GM18870 (cell line): ENCODE measurements around the gene TNK2.
"Not testable (repeated sequence)": the region's sequence is repeated elsewhere in the genome, so short reads cannot be mapped to it uniquely, and the experiment has no call there.

Source experiments
- ATAC-seq: cut with Tn5 transposase; IDR thresholded peaks from one replicate; pipeline ENCODE4 v1.9.1; 2021; ENCODE audit warnings: moderate library complexity; ENCODE audit not compliant: unreplicated experiment

The TNK2 gene

DNA sequence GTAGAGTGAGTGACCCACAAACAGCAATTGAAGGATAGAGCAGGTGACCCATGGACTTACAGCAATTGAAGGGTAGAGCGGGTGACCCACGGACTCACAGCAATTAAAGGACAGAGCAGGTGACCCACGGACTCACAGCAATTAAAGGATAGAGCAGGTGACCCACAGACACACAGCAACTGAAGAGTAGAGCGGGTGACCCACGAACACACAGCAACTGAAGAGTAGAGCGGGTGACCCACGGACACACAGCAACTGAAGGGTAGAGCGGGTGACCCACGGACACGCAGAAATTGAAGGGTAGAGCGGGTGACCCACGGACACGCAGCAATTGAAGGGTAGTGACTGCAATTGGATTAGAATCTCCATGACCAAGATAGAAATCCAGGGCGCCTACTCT lies 9.8 kb upstream of the TNK2 start:
- no peak for ATAC-seq

DNA sequence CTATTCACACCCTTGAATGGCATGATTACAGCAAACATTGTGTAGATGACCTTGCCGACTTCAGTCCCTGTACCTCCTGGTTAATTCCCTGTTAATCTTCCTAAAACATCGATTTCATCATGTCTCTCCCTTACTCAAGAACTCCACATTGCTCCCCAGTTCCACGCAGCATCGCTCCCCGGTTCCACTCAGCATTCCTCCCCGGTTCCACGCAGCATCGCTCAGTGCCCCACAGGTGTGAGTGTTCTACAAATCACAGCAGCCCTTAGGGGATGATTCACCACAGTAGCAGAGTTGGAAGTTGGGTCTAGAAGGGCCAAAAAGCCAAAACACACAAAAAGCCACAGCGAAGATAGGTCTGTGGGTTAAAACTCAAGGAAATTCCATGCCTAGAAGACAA lies 8.6 kb upstream of the TNK2 start:
- no peak for ATAC-seq

DNA sequence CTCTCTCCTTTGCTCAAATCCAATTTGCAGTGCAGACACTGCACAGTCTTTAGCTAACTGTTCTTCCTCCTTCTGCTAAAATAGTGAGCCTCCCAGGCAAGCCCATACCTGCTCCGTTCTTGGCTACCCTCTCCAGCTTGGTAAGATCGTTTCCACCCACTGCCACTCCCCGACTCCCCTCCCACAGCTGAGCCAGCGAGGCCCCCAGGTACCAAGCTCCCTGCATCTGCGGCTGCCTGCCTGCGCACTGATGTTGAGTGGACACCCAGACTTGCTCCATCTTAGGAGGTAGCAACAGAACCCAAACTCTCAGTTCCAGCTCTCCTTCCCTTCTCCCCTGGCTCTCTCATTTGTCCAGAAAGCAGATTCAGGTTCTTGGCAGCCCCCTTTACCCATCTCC lies 7.9 kb upstream of the TNK2 start:
- ATAC-seq, result no peak

DNA sequence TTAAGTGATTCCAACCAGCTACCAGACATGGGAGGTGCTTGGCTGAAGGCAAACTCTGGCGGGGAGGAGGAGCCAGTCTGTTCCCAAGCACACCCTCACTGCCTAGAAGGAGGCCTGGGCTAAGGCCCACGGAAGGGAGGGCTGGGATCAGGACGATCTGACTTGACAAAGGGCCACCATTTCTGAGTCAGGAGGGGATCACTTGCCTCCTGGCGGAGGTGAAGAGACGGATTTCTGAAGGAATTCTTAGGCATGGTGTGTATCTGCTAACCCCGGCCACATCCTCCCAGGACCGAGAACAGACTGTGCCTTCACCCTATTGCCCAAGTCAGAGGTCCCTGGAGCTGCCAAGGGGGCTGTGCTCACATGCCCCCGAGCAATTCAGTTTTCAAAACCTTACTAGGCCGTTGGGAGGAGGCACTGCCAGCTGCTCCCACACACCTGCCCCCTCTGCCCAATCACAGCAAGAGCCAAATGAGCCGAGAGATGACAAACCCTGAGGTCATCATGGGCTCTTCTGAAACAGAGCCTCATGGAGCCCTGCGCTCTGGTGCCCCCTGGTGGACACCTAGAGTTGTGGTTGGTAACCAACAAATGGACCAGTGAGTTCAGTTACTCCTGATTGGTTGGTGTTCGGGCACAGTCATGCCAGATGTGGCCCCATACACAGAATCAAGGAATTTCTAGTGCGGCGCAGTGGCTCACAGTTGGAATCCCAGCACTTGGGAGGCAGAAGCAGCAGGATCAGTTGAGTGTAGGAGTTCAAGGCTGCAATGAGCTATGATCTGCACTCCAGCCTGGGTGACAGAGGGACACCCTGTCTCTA lies 6.5 kb upstream of the TNK2 start:
- ATAC-seq, result peak; percentile 88

DNA sequence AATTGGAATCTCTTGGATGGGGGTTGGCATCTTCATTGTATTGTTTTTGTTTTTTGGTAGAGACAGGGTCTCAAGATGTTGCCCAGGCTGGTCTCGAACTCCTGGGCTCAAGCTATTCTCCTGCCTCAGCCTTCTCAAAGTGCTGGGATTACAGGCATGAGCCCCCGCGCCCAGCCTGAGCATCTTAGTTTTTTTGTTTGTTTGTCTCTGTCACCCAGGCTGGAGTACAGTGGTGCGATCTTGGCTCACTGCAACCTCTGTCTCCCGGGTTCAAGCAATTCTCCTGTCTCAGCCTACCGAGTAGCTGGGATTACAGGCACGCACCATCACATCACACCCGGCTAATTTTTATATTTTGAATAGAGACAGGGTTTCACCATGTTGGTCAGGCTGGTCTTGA lies 5.8 kb upstream of the TNK2 start:
- not testable (repeated sequence) for ATAC-seq

DNA sequence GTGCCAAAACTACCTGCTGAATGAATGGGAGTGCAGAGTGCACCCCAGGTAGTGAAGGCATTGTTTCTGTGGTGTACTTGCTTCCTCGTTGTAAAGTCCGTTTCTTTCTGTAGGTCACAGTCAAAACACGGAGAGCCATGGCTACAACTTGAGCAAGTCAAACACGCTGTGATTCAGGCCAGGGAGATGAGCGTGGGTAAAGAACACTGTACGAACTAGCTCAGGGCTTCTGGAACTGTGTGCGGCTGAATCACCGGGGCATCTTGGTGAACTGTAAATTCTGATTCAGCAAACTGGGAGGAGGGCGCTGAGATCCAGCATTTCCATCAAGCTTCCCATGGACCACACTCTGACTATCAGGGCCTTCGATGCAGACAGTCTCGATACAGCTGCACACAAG lies 5.0 kb upstream of the TNK2 start:
- no peak for ATAC-seq

DNA sequence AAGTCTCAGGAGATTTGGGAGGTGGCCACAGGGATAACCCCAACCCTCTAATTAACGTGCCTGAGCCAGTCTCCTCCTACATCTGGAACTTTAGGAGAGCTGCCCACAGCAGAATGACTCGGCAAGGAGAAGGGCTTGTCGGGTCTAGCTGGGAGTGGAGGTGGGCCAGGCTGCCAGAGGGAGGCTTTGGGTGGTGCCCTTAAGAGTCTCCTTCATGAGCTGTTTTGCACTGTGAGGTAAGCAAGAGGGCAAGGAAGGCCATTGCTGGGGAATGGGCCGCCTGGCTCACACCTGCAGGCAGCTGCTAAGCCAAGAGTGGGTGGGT lies 3.6 kb upstream of the TNK2 start:
- no peak for ATAC-seq

DNA sequence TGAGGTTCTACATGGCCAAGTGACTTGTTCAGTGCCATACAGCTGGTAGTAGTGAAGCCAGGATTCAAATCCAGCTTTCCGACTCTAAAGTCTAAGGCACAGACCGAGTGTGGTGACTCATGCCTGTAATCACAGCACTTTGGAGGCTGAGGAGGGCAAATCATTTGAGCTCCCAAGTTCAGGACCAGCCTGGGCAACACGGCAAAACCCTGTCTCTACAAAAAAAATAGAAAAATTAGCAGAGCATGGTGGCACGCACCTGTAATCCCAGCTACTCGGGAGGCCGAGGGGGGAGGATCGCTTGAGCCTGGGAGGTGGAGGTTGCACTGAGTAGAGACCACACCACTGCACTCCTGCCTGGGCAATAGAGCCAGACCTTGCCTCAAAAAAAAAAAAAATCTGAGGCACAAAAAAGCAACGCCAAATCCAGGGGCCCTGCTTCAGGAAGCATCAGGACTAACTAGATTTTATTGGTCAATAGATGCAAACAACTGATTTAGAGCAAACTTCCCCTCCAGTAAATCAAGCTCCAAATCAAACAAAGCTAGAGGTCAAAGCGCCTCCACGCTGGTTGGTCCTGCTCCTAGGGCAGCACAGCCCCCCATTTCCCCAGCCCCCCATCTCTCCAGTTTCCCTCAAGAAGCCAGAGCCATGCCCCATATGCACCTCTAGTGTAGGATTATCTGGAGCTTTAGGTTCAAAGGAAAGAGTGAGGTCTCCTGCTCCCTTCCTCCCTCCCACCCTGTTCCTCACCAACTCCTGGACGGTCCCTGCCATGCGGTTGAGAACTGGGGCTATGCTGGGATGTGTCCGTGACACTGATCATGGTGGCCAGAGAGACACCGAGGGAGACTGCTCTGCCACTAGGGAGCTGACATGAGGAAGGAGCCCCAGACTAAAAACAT lies 2.9 kb upstream of the TNK2 start:
- no peak for ATAC-seq

DNA sequence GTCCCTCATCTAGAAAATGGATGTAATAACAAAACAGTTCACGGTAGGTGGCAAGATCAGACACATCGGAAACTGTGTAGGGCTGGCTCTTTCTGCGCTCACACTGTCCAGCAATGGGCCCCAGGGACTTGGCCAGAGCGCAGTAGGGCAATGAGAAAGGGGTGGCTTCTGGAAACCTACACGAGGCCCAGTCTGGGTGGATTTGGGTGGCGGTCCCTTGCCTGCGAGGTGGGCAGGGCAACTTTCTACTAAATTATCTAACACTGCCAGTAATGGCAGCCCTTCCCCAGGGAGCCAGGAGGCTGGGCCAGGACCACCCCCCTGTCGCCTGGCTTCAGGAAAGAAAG lies 2.1 kb upstream of the TNK2 start:
- ATAC-seq, result no peak

DNA sequence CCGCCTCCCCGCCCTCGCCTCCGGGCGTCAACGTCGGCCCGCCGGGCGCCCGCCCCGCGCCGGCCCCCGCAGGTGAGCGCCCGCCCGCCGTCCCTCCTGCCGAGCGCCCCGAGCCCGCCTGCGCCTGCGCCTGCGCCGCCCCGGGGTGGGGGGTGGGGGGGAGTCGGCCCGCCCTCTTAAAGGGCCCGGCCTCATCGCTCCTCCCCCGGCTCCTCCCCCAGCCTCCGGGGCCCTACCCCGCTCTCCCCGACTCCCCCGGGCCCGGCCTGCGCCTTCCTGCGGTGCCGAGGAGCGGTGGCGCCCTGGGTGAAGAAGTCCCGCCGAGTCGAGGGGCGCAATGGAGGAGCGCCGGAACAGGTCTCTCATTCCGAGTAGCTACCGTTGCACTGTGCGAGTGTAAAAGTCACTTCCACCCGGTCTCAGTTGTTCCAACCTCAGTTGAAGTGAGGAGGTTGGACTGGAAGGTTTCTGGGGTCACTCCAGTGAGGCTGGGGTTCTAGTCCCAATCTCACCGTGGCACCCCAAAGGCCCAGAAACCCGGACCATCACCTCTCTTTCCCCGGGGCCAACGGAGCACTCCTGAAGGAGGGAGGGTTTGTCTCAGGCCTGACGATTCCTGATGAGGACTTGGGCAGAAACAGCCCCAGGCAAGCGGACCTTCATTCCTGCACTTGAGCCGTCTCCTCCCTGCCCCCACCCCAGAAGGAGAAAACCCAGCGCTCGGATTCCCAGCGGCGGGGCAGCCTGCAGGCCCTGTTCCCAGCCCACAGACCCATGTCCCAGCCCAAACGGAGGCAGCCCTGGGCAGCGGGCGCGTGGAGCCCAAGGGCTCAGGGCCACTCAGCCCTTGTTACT lies 1.5 kb upstream of the TNK2 start:
- ATAC-seq, result no peak

DNA sequence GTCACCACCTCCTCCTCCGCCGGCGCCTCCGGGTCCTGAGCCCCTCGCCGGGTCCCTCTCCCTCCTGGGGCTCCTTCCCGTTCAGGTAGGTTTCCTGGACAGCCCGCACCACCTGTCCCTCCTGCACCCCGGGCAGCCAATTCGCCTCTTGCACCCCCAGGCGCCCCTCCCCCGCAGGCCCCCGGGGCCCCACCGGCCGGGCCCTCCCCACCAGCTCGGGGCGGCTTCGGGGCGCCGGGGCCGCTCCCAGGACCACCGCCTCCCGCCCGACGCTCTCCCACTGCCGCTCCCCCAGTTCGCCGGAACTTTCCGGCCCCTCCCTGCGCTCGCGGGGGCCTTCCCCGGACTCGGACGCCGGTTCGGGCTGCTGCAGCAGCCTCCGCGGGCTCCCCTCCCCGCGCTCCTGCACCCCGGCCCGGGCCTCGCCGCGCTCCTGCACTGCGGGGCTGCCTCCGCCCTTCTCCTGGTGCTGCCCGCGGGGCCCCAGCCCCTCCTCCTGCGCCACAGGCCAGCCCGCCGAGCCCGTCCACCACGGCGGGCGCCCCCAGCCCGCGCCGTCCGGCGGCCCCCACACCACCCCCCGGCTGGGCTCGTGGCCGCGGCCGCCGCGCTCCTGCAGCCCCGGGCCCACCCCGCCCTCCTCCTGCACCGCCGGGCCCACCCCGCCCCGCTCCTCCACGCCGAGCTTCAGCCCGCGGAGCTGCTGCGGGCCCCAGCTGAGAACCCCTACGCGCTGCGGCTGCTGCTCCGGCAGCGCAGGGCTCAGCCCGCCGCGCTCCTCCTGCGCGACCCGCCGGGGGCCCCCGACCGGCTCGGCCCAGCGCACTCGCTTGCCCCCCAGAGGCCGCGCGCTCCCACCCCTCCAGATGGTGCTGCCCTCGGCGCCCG lies 587 bp upstream of the TNK2 start:
- no peak for ATAC-seq

DNA sequence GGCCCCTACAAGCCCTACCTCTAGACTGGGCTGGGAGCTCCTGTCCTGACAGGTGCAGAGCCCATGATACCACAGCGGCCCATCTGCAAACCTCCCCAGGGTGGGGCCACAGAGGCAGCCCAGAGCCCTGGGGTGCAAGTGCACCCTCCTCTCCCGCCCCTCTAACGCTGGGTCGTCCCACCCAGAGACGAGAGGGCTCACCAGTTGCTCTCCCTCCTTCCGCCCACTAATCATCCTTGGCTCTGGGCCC lies 742 bp downstream of the TNK2 start:
- no peak for ATAC-seq

DNA sequence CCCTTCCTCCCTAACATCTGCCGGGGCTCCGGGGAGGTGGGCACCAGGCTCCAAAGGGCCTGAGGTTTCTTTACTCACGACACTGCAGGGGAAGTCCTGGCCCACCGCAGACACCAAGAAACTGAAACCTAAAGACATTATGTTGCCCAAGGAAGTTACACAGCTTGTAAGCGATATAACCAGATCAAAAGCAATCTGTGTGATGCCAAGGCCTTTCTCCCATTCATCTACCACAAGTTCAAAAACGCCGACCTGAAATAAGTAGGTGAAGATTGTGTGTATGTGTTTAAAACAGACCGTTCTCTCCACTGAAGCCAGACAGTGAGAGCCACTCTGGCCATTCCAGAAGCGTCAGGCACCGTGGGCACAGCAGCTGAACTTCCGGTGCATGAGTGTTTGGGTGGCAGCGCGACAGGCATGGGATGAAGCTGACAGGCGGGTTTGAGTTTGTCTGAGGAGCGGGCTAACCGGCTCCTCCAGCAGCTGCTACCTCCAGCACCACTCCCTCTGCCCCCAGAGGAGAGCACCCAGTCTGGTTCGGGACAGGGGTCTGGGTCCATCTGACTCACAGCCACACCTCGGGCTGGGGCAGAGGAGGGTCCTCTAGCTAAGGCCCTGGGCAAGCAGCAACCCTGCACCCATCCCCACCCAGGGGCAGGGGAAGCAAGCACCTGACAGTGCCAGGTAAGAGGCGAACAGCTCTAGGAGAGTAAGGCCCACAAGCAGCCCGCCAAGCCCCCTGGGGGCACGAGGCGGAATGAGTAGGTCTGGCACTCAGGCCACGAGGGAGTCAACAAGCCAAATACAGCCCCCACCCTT lies 1.3 kb downstream of the TNK2 start:
- ATAC-seq, result no peak

DNA sequence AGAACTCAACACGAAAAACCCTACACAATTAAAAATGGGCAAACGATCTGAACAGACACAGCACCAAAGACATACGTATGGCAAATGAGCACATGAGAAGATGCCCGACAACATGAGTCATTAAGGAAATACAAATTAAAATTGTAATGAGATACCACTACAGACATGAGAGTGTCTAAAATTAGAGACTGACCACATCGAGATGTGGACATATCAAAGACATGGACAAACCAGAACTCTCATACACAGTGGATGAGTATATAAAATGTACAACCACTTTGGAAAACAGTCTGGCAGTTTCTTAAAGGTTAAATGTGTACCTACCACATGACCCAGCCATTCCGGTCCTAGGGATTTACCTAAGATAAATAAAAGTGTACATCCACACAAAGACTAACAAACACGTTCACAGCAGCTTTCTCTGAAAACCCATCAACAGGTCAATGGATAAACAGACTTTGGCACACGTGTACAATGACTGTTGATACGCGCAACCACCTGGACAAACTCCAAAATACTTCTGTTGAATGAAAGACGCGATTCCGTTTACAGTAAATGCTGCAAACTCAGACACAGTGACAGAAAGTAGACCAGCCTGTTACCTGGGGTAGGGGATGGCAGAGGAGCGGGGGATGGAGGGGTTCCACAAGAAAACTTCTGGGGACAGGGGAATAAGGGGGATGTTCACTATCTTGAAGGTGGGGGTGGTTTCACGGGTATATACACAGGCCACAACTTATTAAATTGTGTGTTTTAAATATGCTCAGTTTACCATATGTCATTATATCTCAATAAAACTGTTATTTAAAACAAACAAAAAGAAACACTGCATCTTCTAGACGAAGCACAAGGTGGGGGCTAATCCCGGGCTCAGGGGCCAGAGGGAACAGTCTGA lies 2.1 kb downstream of the TNK2 start:
- no peak for ATAC-seq

DNA sequence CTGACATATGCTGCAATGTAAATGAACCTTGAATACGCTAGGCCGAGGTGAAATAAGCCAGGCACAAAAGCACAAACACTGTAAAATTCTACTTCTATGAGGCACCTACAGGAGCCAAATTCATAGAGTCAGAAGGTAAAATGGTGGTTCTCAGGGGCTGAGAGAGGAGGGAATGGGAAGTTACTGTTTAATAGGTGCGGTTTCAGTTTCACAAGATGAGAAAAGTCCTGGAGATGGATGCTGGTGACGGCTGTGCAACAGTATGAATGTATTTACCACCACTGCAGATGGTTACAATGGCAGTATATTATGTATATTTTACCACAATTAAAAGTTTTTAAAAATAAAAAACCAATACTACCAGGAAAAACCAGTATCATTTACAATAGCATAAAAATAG lies 4.0 kb downstream of the TNK2 start:
- ATAC-seq, result no peak

DNA sequence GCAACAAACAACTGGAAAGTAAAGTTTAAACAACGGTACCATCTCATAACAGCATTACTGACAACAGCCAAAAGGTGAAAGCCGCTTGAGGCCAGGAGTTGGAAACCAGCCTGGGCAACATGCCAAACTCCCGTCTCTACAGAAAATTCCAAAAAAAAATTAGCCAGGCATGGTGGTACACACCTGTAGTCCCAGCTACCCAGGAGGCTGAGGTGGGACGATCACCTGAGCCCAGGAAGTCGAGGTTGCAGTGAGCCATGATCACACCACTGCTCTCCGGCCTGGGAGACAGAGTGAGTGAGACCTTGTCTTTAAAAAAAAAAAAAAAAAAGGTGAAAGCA lies 4.4 kb downstream of the TNK2 start:
- no peak for ATAC-seq

DNA sequence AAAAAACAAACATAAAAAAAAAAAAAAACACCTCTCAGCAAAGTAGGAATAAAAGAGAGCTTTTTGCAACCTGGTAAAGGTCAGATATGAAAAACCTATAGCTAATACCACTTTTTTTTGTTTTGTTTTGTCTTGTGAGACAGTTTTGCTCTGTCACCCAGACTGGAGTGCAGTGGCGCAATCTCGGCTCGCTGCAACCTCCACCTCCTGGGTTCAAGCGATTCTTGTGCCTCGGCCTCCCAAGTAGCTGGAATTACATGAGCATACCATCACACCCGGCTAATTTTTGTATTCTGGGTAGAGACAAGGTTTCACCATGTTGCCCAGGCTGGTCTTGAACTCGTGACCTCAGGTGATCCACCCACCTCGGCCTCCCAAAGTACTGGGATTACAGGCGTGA lies 5.7 kb downstream of the TNK2 start:
- ATAC-seq, result not testable (repeated sequence)

DNA sequence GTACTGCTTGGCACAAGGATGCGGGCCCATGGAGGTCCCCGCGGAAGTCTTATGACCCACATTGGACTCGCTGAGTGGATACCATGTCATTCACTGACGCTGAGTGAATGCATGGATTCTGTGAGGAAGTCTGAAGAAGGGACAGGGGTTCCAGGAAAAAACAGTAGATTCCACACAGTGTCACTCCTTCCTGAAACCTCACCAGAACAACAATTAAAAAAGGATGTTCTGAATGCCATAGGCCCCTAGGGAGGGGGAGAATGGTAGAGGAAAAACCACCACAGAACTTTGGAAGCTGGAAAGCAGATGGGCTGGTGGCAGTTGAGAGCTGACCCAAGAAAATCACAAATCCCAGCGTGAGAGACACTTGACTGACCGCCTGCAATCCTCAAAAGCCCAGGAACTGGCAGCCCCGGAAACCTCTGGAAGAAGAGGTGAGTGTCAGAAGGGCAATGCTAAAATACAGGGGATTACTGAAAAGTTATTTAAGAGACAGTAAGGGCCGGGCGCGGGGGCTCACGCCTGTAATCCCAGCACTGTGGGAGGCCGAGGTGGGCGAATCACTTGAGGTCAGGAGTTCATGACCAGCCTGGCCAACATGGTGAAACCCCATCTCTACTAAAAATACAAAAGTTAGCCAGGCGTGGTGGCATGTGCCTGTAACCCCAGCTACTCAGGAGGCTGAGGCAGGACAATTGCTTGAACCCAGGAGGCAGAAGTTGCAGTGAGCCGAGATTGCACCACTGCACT lies 6.3 kb downstream of the TNK2 start:
- not testable (repeated sequence) for ATAC-seq
